SK-N-SH (cell line): ENCODE measurements around the gene SUCLG2. TPM values are rescaled to one million over a fixed set of nuclear protein-coding genes. Genes with fewer than 3 reads are reported as not detected.

Experiments
- CTCF ChIA-PET: fragments of 300-600, 350-600 bp; formaldehyde crosslinking; extraction: SDS; loops from one replicate; lab custom pipeline; 2021; lab: Yijun Ruan, JAX
- POLR2A ChIA-PET: fragments of 350-600 bp; sonication (Branson Sonifier 250); formaldehyde crosslinking; extraction: SDS; loops from one replicate; lab custom pipeline; 2020; ENCODE audit warnings: antibody characterized with exemption, inconsistent platforms; lab: Yijun Ruan, JAX
- DNase-seq: peaks from one replicate; pipeline ENCODE4 v3.0.0; 2012
- H2AFZ ChIP-seq: fragments of 200-600 bp; sonication (generic); 2 replicates; pipeline ENCODE4 v1.8.1; 2016; ENCODE audit warnings: antibody characterized with exemption, mild to moderate bottlenecking, low read depth
- H3F3A ChIP-seq: fragments of 200-600 bp; sonication (generic); replicated peaks from 2 replicates; pipeline ENCODE3; 2016; ENCODE audit warnings: antibody characterized with exemption, mild to moderate bottlenecking; ENCODE audit not compliant: insufficient read depth
- H3K27ac ChIP-seq, 2 experiments: fragments of 200-500 bp in 1 of 2; fragments of 200-600 bp in 1 of 2; sonication (Bioruptor generic) in 1 of 2; sonication (generic), shearing (Covaris generic) in 1 of 2; 2 replicates each; pipeline versions ENCODE4 v1.5.1 to v1.6.1; 2014 to 2016; ENCODE audit warnings: low read depth in 2 of 2, inconsistent platforms in 1 of 2, low read length in 1 of 2, mild to moderate bottlenecking in 1 of 2, mixed read lengths in 1 of 2
- H3K27me3 ChIP-seq: fragments of 200-600 bp; sonication (generic), shearing (Covaris generic); 2 replicates; pipeline ENCODE4 v1.6.1; 2016; ENCODE audit warnings: mixed run types; ENCODE audit not compliant: insufficient read depth
- H3K36me3 ChIP-seq, 2 experiments: fragments of 200-500 bp in 1 of 2; fragments of 200-600 bp in 1 of 2; sonication (Bioruptor generic) in 1 of 2; sonication (generic) in 1 of 2; replicated peaks in 1 of 2; 2 replicates each; pipeline versions ENCODE3 to v1.5.1; 2014 to 2016; ENCODE audit warnings: low read length in 1 of 2, mild to moderate bottlenecking in 1 of 2; ENCODE audit not compliant: insufficient read depth in 2 of 2, control insufficient read depth in 1 of 2
- H3K4me1 ChIP-seq, 2 experiments: fragments of 200-500 bp in 1 of 2; fragments of 200-600 bp in 1 of 2; sonication (Bioruptor generic) in 1 of 2; sonication (generic), shearing (Covaris generic) in 1 of 2; 2 replicates each; pipeline versions ENCODE4 v1.5.1 to v1.6.1; 2014 to 2016; ENCODE audit warnings: low read depth in 1 of 2, low read length in 1 of 2, mixed run types in 1 of 2; ENCODE audit not compliant: insufficient read depth in 2 of 2, control insufficient read depth in 1 of 2
- H3K4me2 ChIP-seq: fragments of 200-600 bp; sonication (generic), shearing (Covaris generic); 2 replicates; pipeline ENCODE4 v1.6.1; 2017; ENCODE audit warnings: mixed run types
- H3K4me3 ChIP-seq, 2 experiments: fragments of 200-500 bp in 1 of 2; fragments of 200-600 bp in 1 of 2; sonication (Bioruptor generic) in 1 of 2; sonication (generic), shearing (Covaris generic) in 1 of 2; 2 replicates each; pipeline versions ENCODE4 v1.5.1 to v1.8.1; 2014 to 2016; ENCODE audit warnings: low read depth in 2 of 2, inconsistent platforms in 1 of 2, low read length in 1 of 2, mild to moderate bottlenecking in 1 of 2, mixed read lengths in 1 of 2, moderate library complexity in 1 of 2
- H3K79me2 ChIP-seq: fragments of 200-600 bp; sonication (generic); 2 replicates; pipeline ENCODE4 v1.8.1; 2017; ENCODE audit warnings: mild to moderate bottlenecking; ENCODE audit not compliant: insufficient read depth
- H3K9ac ChIP-seq: fragments of 200-600 bp; sonication (generic); 2 replicates; pipeline ENCODE4 v1.6.1; 2017; ENCODE audit warnings: mixed run types
- H3K9me2 ChIP-seq: fragments of 200-600 bp; sonication (generic); 2 replicates; pipeline ENCODE4 v1.6.1; 2017; ENCODE audit warnings: mixed run types
- H3K9me3 ChIP-seq: fragments of 200-600 bp; sonication (generic); 2 replicates; pipeline ENCODE4 v1.6.1; 2017; ENCODE audit warnings: mixed run types, mild to moderate bottlenecking, moderate library complexity
- H4K20me1 ChIP-seq: fragments of 200-600 bp; sonication (generic); 2 replicates; pipeline ENCODE4 v1.6.1; 2017; ENCODE audit warnings: mild to moderate bottlenecking, mixed run types; ENCODE audit not compliant: insufficient read depth
- CHD2 ChIP-seq: fragments of 150-350 bp; IDR thresholded peaks from 2 replicates; pipeline ENCODE4 v1.6.1; 2018; ENCODE audit warnings: low read length; ENCODE audit not compliant: partially characterized antibody
- EP300 ChIP-seq, 2 experiments: IDR thresholded peaks; 2 replicates each; pipeline versions ENCODE4 v1.4.0 to v1.6.1; 2012; ENCODE audit warnings: borderline replicate concordance in 1 of 2, low read depth in 1 of 2, low read length in 1 of 2
- IRF3 ChIP-seq: fragments of 150-350 bp; IDR thresholded peaks from 2 replicates; pipeline ENCODE4 v1.6.1; 2016; ENCODE audit warnings: mild to moderate bottlenecking, low read depth, low read length
- MXI1 ChIP-seq: IDR thresholded peaks from 2 replicates; pipeline ENCODE4 v1.6.1; 2012; ENCODE audit warnings: mild to moderate bottlenecking, low read depth, low read length, improper control_type of control experiment
- NFIC ChIP-seq: IDR thresholded peaks from 2 replicates; pipeline ENCODE4 v1.4.0; 2012; ENCODE audit warnings: borderline replicate concordance
- PBX3 ChIP-seq: IDR thresholded peaks from 2 replicates; pipeline ENCODE4; 2012
- RAD21 ChIP-seq: IDR thresholded peaks from 2 replicates; pipeline ENCODE4 v1.6.1; 2012; ENCODE audit warnings: mild to moderate bottlenecking, low read length
- RCOR1 ChIP-seq: fragments of 150-350 bp; IDR thresholded peaks from 2 replicates; pipeline ENCODE4 v1.6.1; 2017; ENCODE audit warnings: antibody characterized with exemption, low read length
- SIN3A ChIP-seq: IDR thresholded peaks from 2 replicates; pipeline ENCODE4 v1.6.1; 2012; ENCODE audit warnings: low read depth, mild to moderate bottlenecking, low read length, moderate library complexity, borderline replicate concordance
- SMC3 ChIP-seq: IDR thresholded peaks from 2 replicates; pipeline ENCODE4 v1.6.1; 2012; ENCODE audit warnings: low read depth, low read length, improper control_type of control experiment
- USF2 ChIP-seq: fragments of 150-350 bp; IDR thresholded peaks from 2 replicates; pipeline ENCODE4 v1.6.1; 2017; ENCODE audit warnings: antibody characterized with exemption, low read length, low read depth, borderline replicate concordance
- WGBS: methylation state at CpG from one replicate; pipeline ENCODE4 v1.1.6; 2017; ENCODE audit warnings: low lambda C conversion rate; 5-methylcytosine and 5-hydroxymethylcytosine counted together
- polyA plus RNA-seq, 3 experiments: library from polyadenylated mRNA; depleted of rRNA; stranded (reverse); fragments of >200 nt; gene quantifications; 2 replicates each; pipeline ENCODE4 v1.2.3, GENCODE V29; 2012
- TF ChIP-seq, protein P1 (sequence below): IDR thresholded peaks from 2 replicates; pipeline ENCODE4 v1.4.0; 2012; ENCODE audit warnings: low read depth, borderline replicate concordance
- TF ChIP-seq, protein P2 (sequence below): IDR thresholded peaks from 2 replicates; pipeline ENCODE4 v1.4.0; 2012; ENCODE audit warnings: low read depth

The SUCLG2 gene
- polyA plus RNA-seq, 1 of the 3 experiments (the other 2 are of a cell fraction), result 20.2 TPM

DNA sequence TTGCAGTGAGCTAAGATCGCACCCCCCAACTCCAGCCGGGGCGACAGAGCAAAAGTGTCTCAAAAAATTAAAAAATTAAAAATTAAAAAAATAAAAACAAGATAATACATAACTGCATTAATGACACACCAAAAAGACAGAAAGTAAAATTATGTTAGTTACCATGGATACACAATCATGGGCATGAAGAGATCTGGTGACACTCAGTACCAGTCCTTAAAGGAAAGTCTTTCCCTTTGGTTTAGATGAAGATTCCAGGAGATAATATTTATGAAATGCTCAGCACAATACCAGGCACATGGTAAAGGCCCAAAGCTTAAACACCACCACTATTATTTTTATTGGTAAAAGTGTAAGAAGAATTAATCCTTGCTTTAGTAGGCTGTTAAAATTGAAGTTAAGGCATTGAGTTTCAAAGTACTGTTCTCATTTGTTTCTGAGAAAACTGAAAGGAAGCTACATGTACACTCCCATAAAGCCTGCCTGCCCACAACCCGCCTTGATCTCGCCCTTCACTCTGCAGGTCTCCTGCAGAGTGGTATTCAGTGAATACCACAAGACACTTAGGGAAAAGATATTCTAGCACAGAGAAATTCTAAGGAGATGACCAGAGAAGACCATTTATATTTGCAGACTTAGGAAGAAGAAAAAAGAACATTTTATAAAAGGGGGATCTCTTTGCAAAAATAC is 52.3 kb downstream of the SUCLG2 start:
- Histone ChIP-seq H3K9ac (no peak overlapping the region), H3K9me3 (no peaks in the 10 kb centered on the region), H3K27me3 (no peaks in the 10 kb centered on the region), H3K36me3 (peaks cover 31 to 32% of the 10 kb centered on the region in 2 experiments), H2AFZ (no peak overlapping the region), H3F3A (peaks cover 3% of the 10 kb centered on the region), H3K79me2 (peaks cover 10% of the 10 kb centered on the region; the same call in 1 of the 2 replicates), H3K4me2 (no peak overlapping the region), H4K20me1 (no peaks in the 10 kb centered on the region; the same call in 1 of the 2 replicates), H3K4me1 (no peaks in the 10 kb centered on the region), H3K4me3 (no peak overlapping the region), H3K9me2 (no peaks in the 10 kb centered on the region), H3K27ac (no peak overlapping the region)
- POLR2A ChIA-PET, result no interaction called here
- CTCF ChIA-PET, result interaction anchor here (1.4 kb wide), 1 partner anchor 14 kb away, joined by 4 read pairs; no protein-coding TSS in a partner anchor
- WGBS, result 98% methylated on average over 5 of the region's 5 CpGs
- DNase-seq, result no peak
- TF ChIP-seq, protein P1, sequence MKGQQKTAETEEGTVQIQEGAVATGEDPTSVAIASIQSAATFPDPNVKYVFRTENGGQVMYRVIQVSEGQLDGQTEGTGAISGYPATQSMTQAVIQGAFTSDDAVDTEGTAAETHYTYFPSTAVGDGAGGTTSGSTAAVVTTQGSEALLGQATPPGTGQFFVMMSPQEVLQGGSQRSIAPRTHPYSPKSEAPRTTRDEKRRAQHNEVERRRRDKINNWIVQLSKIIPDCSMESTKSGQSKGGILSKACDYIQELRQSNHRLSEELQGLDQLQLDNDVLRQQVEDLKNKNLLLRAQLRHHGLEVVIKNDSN, result no peak
- no peak for TF ChIP-seq RCOR1

GRCh38 chr3:67601385-67601784 is 53.0 kb downstream of the SUCLG2 start:
- CTCF ChIA-PET, result interaction anchor here (0.6 to 1.4 kb wide), 2 partner anchors 13 to 132 kb away, joined by 3 to 4 read pairs; no protein-coding TSS in a partner anchor
- H3K4me2 ChIP-seq, result no peak overlapping the region
- no peak overlapping the region for H2AFZ ChIP-seq
- H3K4me3 ChIP-seq, result no peak overlapping the region
- no peaks in the 10 kb centered on the region for H3K9me3 ChIP-seq
- peaks cover 3% of the 10 kb centered on the region for H3F3A ChIP-seq
- H3K27me3 ChIP-seq, result no peaks in the 10 kb centered on the region
- peaks cover 10% of the 10 kb centered on the region; the same call in 1 of the 2 replicates for H3K79me2 ChIP-seq
- H3K9me2 ChIP-seq, result no peaks in the 10 kb centered on the region
- no peak overlapping the region for H3K9ac ChIP-seq
- no peak for TF ChIP-seq USF2
- no peak for TF ChIP-seq RAD21
- TF ChIP-seq, protein P2, sequence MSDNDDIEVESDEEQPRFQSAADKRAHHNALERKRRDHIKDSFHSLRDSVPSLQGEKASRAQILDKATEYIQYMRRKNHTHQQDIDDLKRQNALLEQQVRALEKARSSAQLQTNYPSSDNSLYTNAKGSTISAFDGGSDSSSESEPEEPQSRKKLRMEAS, result no peak
- TF ChIP-seq SMC3, result no peak
- no peak for TF ChIP-seq IRF3
- no peak for TF ChIP-seq CHD2
- no peak for TF ChIP-seq RCOR1
- no peak for TF ChIP-seq EP300 (IDR thresholded peaks at IDR 0.05; ENCODE audit: borderline replicate concordance in 1 of 2, low read depth in 1 of 2, low read length in 1 of 2)
- no peak for TF ChIP-seq MXI1
- TF ChIP-seq PBX3, result no peak
- no peak for TF ChIP-seq NFIC
- TF ChIP-seq SIN3A, result no peak
- TF ChIP-seq, all 33 proteins: peak for 0
- POLR2A ChIA-PET, result no interaction called here
- Histone ChIP-seq H3K4me1 (no peaks in the 10 kb centered on the region), H3K27ac (no peak overlapping the region), H3K36me3 (peaks cover 24 to 27% of the 10 kb centered on the region in 2 experiments), H4K20me1 (no peaks in the 10 kb centered on the region; the same call in 1 of the 2 replicates)
- DNase-seq, result no peak
- WGBS, result 86% methylated on average over 5 of the region's 5 CpGs
